NCI-H128 (cell line): ENCODE data around the gene SLK.

ENCODE experiments used
- DNase-seq: peaks from one replicate; lab custom pipeline; 2025; ENCODE audit not compliant: unreplicated experiment; lab: John Stamatoyannopoulos, UW

The SLK gene

GRCh38 chr10:103985726-103986125, 18.8 kb downstream of the SLK start:
- no peak for DNase-seq

DNA sequence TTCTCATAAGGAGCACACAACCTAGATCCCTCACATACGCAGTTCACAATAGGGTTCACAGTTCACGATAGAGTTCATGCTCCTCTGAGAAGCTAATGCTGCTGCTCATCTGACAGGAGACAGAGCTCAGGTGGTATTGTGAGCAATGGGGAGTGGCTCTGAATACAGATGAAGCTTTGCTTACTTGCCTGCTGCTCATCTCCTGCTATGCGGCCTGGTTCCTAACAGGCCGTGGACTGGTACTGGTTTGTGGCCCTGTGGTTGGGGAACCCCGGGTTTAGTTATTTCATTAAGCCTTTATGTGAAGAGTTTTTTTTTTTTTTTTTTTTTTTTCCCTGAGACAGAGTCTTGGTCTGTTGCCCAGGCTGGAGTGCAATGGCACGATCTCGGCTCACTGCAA, 19.4 kb downstream of the SLK start:
- DNase-seq = no peak

DNA sequence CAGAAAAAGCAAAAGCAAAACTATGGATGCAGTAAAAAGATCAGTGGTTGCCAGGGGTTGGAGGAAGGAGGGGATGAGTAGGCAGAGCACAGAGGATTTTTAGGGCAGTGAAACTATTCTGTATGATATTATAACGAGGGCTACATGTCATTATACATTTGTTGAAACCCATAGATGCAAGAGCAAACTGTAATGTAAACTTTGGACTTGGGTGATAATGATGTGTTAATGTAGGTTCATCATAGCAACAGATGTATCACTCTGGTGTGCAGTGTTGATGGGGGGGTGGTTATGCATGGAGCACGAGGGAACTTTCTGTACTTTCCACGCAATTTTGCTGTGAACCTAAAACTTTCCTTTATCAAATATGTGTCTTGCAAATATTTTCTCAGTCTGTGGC, 23.2 kb downstream of the SLK start:
- DNase-seq = no peak

GRCh38 chr10:103990531-103990930, 23.6 kb downstream of the SLK start:
- DNase-seq = no peak

- DNase-seq = no peak
Observed at GRCh38 chr10:103991393-103992128, 24.6 kb downstream of the SLK start.

GRCh38 chr10:103995134-103995533, 28.2 kb downstream of the SLK start:
- no peak for DNase-seq

DNA sequence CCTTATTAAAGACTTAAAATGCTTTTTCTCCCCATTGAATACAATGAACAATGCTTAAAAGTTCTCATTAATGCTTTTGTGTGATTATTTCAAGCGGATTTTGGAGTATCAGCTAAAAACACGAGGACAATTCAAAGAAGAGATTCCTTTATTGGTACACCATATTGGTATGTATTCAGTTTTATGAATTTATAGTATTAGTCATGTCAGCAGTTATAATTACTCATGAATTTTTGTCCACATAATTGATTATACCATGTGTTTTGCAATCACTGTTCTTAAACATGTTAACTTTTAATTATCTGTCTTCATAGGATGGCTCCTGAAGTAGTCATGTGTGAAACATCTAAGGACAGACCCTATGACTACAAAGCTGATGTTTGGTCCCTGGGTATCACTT, 31.9 kb downstream of the SLK start:
- no peak for DNase-seq

DNA sequence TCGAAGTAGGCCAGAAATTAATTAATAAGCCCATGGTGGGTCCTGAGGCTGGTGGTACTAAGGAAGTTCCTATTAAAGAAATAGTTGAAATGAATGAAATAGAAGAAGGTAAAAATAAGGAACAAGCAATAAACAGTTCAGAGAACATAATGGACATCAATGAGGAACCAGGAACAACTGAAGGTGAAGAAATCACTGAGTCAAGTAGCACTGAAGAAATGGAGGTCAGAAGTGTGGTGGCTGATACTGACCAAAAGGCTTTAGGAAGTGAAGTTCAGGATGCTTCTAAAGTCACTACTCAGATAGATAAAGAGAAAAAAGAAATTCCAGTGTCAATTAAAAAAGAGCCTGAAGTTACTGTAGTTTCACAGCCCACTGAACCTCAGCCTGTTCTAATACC, 36.0 kb downstream of the SLK start:
- no peak for DNase-seq

DNA sequence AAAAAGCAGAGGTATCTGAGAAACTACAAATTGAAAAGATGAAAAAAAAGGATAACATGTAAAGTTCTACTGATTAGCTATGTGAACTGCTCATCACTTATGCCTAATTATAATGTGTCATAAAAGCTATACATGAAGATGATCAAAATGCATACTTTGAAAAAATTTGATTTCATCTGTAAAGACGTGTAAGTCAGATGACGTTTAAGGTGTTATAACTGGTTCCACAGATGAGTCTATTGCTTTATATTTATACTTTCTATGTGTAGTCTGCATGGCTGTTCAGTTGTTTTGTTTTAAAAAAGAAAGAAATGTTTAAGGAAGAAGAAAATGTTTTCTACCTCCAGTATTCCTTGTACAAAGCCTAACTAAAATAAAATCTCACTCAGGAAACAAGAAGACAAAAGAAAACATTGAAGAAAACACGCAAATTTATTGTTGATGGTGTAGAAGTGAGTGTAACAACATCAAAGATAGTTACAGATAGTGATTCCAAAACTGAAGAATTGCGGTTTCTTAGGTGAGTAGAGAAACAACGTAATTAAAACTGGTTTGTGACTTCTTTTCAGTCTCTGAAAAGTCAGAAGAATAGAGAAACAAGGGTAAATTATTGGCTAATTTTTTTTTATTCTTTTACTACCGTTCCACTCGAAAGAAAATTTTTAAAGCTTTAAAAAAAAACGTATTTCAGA, 38.4 kb downstream of the SLK start:
- no peak for DNase-seq

GRCh38 chr10:104011904-104012303, 45.0 kb downstream of the SLK start:
- no peak for DNase-seq

DNA sequence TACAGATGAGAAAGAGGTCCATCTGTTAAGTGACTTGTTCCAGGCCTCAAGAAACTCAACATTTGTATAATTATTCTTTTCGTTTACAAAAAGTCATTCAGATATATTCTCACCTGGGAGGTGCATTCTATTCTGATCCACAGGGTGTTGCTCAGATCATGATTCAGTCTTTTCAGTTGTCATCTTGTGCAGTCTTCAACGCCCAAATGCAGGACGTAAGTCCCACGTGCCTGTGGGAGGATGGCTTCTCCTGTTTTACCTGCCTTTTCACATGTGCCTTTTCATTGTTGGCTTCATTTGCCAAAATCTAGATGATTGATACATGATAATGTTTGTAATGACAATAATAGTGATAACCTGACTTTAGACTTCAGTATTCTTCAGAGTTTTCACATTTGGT, 46.5 kb downstream of the SLK start:
- DNase-seq = no peak

GRCh38 chr10:104014176-104014575, 47.2 kb downstream of the SLK start:
- no peak for DNase-seq

DNA sequence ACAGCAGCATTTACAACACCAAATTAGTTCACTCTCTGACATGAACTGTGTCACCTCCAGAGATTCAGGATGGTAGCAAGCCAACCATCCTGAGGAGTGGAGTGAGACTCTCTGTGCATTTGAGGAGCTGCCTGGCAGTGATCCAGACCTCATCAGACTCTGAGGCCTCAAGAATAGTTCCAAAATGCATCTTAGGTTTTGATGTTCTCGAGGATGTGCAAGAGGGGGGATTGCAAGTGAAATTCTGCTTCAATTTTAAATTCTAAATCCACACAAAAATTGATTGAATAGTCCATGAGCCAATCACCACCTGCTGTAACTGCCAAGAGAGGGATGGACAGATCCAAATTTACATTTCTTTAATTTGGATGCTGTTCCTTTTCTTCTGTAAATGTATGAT, 49.7 kb downstream of the SLK start:
- no peak for DNase-seq

- DNase-seq = no peak
Observed at GRCh38 chr10:104018471-104018870, 51.5 kb downstream of the SLK start.

DNA sequence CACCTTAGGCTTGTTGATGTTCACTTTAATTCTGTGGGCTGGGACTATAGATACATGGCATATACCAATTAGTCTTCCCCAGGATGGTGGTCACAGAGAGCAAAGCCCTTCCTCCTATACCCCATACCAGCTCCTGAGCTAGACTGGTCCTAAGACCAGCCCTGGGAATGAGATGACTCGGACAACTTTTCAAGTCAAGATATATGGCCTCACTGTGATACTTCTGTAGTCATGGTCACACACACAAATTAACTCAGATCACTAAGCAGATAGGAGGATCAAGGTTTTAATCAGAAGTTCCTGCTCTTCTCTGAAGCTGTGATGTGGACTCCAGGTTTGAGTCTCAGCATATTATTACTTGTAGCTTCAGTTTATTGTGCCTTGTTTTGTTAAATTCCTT, 53.1 kb downstream of the SLK start:
- DNase-seq = no peak

GRCh38 chr10:104021246-104021645, 54.3 kb downstream of the SLK start:
- no peak for DNase-seq

GRCh38 chr10:104022026-104022425, 55.1 kb downstream of the SLK start:
- DNase-seq = no peak

DNA sequence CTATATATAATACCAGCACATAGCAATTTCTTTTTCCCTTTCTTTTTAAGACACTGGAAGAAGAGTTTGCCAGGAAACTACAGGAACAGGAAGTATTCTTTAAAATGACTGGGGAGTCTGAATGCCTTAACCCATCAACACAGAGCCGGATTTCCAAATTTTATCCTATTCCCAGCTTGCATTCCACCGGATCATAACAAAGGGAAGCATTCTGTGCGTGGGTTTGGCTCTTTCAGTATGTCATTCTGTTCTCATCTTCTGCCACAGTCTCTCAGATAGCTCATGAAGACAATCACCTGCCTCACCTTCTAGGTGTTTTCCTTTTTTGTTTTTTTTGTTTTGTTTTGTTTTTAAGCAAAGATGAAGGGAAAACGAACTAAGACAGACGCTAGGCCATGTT, 58.6 kb downstream of the SLK start:
- DNase-seq = no peak

- DNase-seq = no peak
Observed at GRCh38 chr10:104026762-104027161, 59.8 kb downstream of the SLK start.

GRCh38 chr10:104028146-104028545, 61.2 kb downstream of the SLK start:
- no peak for DNase-seq

GRCh38 chr10:104028823-104029520, 62.0 kb downstream of the SLK start:
- no peak for DNase-seq

GRCh38 chr10:104029521-104029860, 62.6 kb downstream of the SLK start:
- DNase-seq = no peak
